ENCODE data around the gene MAT2A. TPM values are rescaled to one million over a fixed set of nuclear protein-coding genes. Genes with fewer than 3 reads are reported as not detected.
A peak's percentile ranks its signal among the peaks of the same experiment; 100 is the strongest.

MAT2A gene
- total RNA-seq, 2 experiments from 2014 or later: 196 to 208 TPM

DNA sequence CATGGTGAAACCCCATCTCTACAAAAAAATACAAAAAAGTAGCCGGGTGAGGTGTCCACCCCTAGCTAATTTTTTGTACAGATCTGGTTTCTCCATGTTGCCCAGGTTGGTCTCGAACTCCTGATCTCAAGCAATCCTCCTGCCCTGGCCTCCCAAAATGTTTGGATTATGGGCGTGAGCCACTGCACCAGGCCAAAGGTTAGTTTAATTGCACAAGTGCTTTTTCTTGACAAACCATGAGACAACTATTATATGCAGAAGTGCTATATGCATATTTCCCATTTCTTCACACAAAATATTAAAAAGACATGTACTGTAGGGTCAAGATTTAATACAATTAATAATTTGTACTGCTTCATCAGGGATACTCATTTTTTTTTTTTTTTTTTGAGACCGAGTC lies 27.3 kb downstream of the MAT2A start:
- ChIA-PET POLR2A (interaction anchor here (0.6 to 1.1 kb wide), 2 partner anchors 27 to 129 kb away, joined by 3 read pairs; partner anchors contain the start of gene MAT2A), CTCF (no interaction called here)
- H3K27ac Mint-ChIP-seq: no peak overlapping the region
- H3K36me3 Mint-ChIP-seq: no peaks in the 10 kb centered on the region
- H3K9me3 Mint-ChIP-seq: no peaks in the 10 kb centered on the region
- H3K27me3 Mint-ChIP-seq: no peaks in the 10 kb centered on the region
- DNase-seq: no peak
- no peak overlapping the region for H3K4me3 Mint-ChIP-seq
- intact Hi-C loops (cut with micrococcal nuclease): no loop called here
- H3K4me1 Mint-ChIP-seq (ENCODE audit: low read depth): peaks cover 9% of the 10 kb centered on the region

DNA sequence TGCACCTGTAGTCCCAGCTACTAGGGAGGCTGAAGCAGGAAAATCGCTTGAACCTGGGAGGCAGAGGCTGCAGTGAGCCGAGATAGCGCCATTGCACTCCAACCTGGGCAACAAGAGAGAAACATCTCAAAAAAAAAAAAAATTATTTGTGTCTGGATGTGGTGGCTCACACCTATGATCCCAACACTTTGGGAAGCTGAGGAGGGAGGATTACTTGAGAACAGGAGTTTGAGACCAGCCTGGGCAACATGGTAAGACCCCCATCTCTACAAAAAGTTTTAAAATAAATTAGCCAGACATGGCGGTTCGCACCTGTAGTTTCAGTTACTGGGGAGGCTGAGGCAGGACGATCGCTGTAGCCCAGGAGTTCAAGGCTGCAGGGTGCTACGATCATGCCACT lies 36.8 kb downstream of the MAT2A start:
- peaks cover 7% of the 10 kb centered on the region for H3K36me3 Mint-ChIP-seq
- H3K9me3 Mint-ChIP-seq: no peaks in the 10 kb centered on the region
- CTCF ChIA-PET: interaction anchor here (0.9 to 1.4 kb wide), 2 partner anchors 23 to 25 kb away, joined by 3 read pairs; no protein-coding TSS in a partner anchor
- no peak overlapping the region for H3K4me3 Mint-ChIP-seq
- no peak for DNase-seq
- H3K4me1 Mint-ChIP-seq (ENCODE audit: low read depth): peaks cover 22% of the 10 kb centered on the region
- H3K27me3 Mint-ChIP-seq: no peaks in the 10 kb centered on the region
- H3K27ac Mint-ChIP-seq: no peak overlapping the region
- POLR2A ChIA-PET: no interaction called here
- intact Hi-C loops (cut with micrococcal nuclease): no loop called here

DNA sequence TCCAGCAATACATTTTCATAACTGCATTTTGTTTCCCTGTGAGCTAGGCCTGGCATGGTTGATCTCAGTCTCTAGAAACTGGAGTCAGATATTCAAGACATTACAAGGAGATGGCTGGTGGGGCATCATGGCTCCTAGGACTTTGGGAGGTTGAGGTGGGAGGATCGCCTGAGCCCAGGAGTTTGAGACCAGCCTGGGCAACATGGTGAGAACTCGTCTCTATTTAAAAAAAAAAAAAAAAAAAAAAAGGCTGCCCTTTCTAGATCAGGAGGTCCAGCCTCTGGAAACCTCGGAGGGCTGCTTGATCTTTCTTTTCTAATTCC lies 38.1 kb downstream of the MAT2A start:
- ChIA-PET CTCF (interaction anchor here (1.1 to 1.9 kb wide), 3 partner anchors 18 to 61 kb away, joined by 3 to 10 read pairs (median 6); partner anchors contain the start of gene RNF181), POLR2A (interaction anchor here (0.5 to 3.1 kb wide), 8 partner anchors 10 to 249 kb away, joined by 3 to 20 read pairs (median 4); partner anchors contain the start of genes MAT2A, RNF181, SH2D6 and TGOLN2)
- Mint-ChIP-seq H3K36me3 (peaks cover 14% of the 10 kb centered on the region), H3K4me1 (ENCODE audit: low read depth) (peaks cover 26% of the 10 kb centered on the region), H3K27me3 (no peaks in the 10 kb centered on the region), H3K4me3 (peak overlapping the region; percentile 95), H3K9me3 (no peaks in the 10 kb centered on the region), H3K27ac (peak overlapping the region; percentile 87)
- intact Hi-C loops (cut with micrococcal nuclease): loop anchor here (1.0 kb wide), 1 partner anchor 16 kb away; the partner anchor contains the start of gene GGCX
- no peak for DNase-seq

DNA sequence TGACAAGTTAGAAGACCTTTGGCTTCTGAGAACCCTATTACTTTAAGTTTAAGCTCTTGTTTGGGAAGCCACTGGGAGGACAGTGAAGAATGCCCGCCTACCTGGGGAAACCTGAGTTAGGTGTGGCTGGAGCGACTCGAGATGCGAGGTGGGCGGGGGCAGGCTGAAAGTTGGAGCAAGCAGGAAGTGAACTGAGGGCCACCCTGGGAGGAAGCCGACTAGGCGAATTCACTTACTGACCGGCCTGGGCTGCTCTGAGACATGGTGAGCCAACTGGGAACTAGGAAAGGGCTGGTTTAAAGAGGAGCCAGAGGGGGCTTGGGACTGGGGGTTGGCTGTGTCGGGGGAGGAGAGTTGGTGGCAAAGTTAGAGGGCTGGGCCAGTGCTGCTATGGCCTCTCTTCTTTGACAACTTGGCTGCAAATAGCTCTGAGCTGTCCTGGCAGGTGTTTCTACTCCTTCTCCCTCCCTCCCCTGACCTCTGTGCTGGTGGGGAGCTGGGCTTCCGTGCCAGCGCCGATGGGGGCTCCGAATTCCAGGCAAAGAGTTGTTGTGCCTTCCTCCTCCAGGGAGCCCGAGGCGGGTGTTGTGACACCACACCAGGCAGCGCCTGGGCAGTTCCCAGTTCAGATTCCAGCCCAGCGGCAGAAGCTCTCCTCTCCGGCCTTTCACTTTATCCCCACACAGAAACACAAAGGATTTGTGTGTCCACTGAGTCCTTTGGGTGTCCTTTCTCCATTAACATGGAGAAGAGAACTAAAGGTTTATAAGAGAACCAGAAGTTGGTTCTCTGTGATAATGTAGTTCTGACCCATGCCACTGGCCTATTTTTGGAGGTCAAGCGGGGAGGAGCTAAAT lies 38.6 kb downstream of the MAT2A start, which contains the start of gene VAMP8:
Gene VAMP8 (plus strand): TSS at position 201 of the 857 bp plus-strand sequence. CDS start 61 bp downstream, at position 262.
- intact Hi-C loops (cut with micrococcal nuclease): loop anchor here (1.0 to 2.0 kb wide), 2 partner anchors 16 to 17 kb away; partner anchors contain the start of genes GGCX and RNF181
- Mint-ChIP-seq H3K9me3 (no peaks in the 10 kb centered on the region), H3K4me1 (ENCODE audit: low read depth) (peaks cover 28% of the 10 kb centered on the region), H3K27me3 (no peaks in the 10 kb centered on the region), H3K4me3 (peak within 1 kb of the TSS; percentile 95), H3K27ac (peak within 1 kb of the TSS; percentile 87), H3K36me3 (peaks cover 15% of the 10 kb centered on the region)
- POLR2A ChIA-PET: interaction anchor here (0.5 to 3.1 kb wide), 11 partner anchors 10 to 250 kb away, joined by 3 to 20 read pairs (median 5); partner anchors contain the start of genes GGCX, MAT2A, RNF181 and SH2D6
- peak; percentile 83 for DNase-seq
- CTCF ChIA-PET: interaction anchor here (0.8 to 2.2 kb wide), 6 partner anchors 17 to 157 kb away, joined by 3 to 10 read pairs (median 5); partner anchors contain the start of gene RNF181

DNA sequence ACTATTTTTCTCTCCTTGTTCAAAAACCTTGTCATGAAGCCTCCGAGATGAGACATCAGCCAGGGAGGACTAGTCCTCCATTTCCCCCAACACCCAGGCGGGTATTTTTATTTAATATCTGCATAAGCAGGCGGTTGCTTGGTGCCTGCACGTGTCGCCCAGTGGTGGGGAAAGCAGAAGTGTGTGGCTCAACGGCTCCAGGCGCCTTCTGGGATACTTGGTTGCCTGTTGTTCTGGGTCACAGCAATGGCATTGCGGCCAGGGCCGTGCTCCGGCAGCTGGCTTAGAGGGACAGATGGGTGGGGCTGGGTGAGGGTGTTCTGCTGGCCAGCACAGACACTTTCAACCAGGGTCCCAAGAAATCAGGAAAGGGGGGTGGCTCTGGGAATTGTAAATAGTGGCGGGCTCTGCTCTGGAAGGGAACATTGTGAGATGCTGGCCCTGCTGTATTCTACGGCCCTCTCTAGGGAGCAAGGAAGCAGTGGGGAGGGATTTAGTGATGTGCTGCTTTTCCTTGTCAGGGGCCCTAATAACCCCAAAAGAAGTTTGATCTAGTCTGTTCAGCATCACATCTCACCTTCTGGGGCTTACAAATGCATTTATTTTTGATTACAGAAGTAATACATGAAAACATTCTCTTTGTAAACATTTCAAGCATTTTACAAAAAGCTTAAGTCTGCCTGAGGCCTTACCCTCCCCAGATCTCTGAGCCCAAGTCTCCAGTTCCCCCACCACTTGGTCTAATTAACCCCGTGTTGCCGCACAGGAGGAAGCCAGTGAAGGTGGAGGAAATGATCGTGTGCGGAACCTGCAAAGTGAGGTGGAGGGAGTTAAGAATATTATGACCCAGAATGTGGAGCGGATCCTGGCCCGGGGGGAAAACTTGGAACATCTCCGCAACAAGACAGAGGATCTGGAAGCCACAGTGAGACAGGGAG lies 39.5 kb downstream of the MAT2A start:
- H3K4me1 Mint-ChIP-seq (ENCODE audit: low read depth): peaks cover 35% of the 10 kb centered on the region
- intact Hi-C loops (cut with micrococcal nuclease): loop anchor here (2.0 kb wide), 1 partner anchor 16 kb away; the partner anchor contains the start of gene RNF181
- H3K36me3 Mint-ChIP-seq: peaks cover 16% of the 10 kb centered on the region
- no peaks in the 10 kb centered on the region for H3K9me3 Mint-ChIP-seq
- ChIA-PET POLR2A (interaction anchor here (0.6 to 3.1 kb wide), 10 partner anchors 9 to 251 kb away, joined by 3 to 20 read pairs (median 5); partner anchors contain the start of genes GGCX, MAT2A, RNF181 and SH2D6), CTCF (interaction anchor here (0.8 to 2.2 kb wide), 8 partner anchors 16 to 158 kb away, joined by 3 to 10 read pairs (median 4); partner anchors contain the start of genes RNF181 and TMEM150A)
- H3K4me3 Mint-ChIP-seq: peak overlapping the region; percentile 95
- no peaks in the 10 kb centered on the region for H3K27me3 Mint-ChIP-seq
- peak; percentile 44 for DNase-seq
- peak overlapping the region; percentile 87 for H3K27ac Mint-ChIP-seq

DNA sequence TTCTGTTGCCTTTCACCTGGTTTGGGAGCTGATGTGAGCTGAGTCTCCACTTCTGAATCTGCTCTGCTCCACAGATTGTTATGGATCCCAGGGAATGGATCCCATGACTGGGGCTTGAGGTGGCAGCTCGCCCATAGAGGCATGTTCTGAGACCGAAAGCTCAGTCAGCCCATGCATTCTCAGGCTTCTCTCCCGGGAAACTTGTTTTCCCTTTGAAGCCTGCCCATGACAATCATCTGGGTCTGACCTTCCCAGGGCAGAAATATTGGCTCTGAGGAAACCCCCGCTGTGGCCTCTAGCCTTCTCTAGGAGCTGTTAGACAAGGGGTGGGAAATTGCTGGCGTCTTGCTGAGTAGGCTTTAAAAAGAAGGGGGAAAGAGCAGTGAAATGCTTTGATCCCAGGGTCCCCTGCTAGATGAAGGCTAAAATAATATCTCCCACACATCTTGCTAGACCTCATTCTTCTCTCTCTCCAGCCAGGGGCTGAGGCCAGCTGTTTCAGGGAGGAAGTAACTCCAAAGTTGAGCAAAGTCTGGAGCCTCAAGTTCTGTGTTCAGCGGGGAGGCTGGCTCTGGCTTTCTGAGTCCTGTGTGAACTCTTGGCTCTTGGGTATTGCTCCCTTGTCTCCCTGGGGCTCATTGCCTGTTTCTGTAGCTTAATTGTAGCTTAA lies 40.4 kb downstream of the MAT2A start:
- DNase-seq: no peak
- Mint-ChIP-seq H3K9me3 (no peaks in the 10 kb centered on the region), H3K4me3 (peak overlapping the region; percentile 95), H3K27me3 (no peaks in the 10 kb centered on the region), H3K4me1 (ENCODE audit: low read depth) (peaks cover 39% of the 10 kb centered on the region), H3K36me3 (peaks cover 17% of the 10 kb centered on the region), H3K27ac (peak overlapping the region; percentile 87)
- ChIA-PET CTCF (interaction anchor here (0.9 to 2.2 kb wide), 3 partner anchors 23 to 159 kb away, joined by 3 to 7 read pairs (median 3); partner anchors contain the start of gene TMEM150A), POLR2A (interaction anchor here (0.5 to 3.1 kb wide), 6 partner anchors 16 to 161 kb away, joined by 3 to 20 read pairs (median 4); partner anchors contain the start of genes GGCX, RNF181 and SH2D6)
- intact Hi-C loops (cut with micrococcal nuclease): loop anchor here (2.0 kb wide), 1 partner anchor 15 kb away; the partner anchor contains the start of gene RNF181

DNA sequence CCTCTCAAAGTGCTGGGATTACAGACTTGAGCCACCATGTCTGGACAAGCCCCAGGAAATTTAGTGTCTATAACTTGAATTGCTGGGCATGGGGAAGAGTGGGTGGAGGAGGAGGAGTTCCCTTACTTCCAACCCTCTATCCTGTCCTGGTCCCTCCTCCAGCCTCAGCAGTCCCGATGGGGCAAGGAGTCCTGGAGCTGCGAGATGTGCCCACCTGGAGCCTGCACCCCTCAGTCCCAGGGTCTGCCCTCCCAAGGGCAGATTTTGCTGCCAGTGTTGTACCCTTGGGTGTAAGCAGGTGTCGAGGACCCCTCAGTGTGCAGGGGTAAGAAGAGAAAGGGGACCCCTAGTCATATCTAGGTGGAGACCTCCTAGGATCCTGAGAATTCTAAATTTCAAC lies 41.2 kb downstream of the MAT2A start:
- H3K27ac Mint-ChIP-seq: no peak overlapping the region

DNA sequence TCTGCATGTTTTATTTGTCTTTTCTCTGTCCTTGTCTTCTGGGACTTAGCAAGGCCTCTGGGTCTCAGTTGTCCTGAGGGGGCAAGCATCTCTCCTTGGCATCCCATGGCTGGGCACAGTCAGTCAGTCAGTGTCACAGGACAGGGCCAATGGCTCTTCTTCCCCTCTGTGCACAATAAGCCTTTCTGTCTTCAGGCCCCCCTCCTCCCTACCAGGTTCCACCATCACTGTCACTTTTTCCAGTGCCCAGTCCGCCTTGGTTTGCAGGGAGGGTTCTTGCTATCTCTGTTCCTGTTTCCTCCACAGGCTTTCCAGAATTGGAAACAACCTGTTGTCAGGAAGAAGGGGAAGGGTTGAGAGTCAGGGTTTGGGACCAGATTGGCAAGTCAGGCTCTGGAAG lies 43.5 kb downstream of the MAT2A start:
- H3K27ac Mint-ChIP-seq: peak overlapping the region; percentile 2
- peaks cover 50% of the 10 kb centered on the region for H3K4me1 Mint-ChIP-seq (ENCODE audit: low read depth)
- DNase-seq: no peak
- no peaks in the 10 kb centered on the region for H3K9me3 Mint-ChIP-seq
- POLR2A ChIA-PET: interaction anchor here (1.0 kb wide), 1 partner anchor 11 kb away, joined by 3 read pairs; no protein-coding TSS in a partner anchor
- H3K36me3 Mint-ChIP-seq: peaks cover 17% of the 10 kb centered on the region
- no peaks in the 10 kb centered on the region for H3K27me3 Mint-ChIP-seq
- intact Hi-C loops (cut with micrococcal nuclease): no loop called here
- no peak overlapping the region for H3K4me3 Mint-ChIP-seq
- CTCF ChIA-PET: no interaction called here

More for the DNA sequence above, 41.2 kb downstream of the MAT2A start:
- POLR2A ChIA-PET: interaction anchor here (0.5 to 1.5 kb wide), 2 partner anchors 36 to 41 kb away, joined by 3 read pairs; no protein-coding TSS in a partner anchor
- CTCF ChIA-PET: no interaction called here
- Mint-ChIP-seq H3K27me3 (no peaks in the 10 kb centered on the region), H3K36me3 (peaks cover 17% of the 10 kb centered on the region), H3K9me3 (no peaks in the 10 kb centered on the region), H3K4me1 (ENCODE audit: low read depth) (peaks cover 43% of the 10 kb centered on the region), H3K4me3 (no peak overlapping the region)
- intact Hi-C loops (cut with micrococcal nuclease): no loop called here
- no peak for DNase-seq

DNA sequence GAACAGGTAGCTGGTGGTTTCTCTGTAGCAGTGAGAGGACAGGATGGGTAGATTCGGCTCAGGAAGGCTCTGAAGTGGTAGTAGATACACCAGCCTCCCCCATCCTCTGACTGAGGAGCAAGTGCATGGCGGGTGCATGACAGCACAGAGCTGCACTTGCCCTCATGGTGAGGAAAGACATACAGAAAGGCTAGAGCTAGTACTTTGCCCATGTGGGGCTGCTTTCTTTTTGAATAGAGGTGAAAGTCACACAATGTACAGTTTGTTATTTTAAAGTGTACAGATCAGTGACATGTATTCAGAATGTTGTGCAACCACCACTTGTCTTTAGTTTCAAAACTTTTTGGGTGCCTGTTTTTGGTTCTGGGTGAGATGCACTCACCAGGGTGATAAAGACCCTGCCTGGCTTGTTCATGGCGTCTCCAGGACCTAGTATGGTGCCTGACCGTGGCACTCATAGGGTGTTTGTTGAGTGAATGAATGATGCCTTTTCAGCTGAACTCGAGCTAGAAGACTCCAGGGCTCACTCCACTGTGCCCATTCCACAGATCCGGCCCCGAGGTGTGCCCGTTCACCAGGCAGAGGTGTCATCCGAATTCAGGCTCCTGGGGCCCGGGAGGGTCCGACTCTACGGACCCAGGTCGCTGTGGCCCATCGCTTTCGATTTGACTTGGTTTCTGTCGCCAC lies 44.8 kb downstream of the MAT2A start:
- CTCF ChIA-PET: interaction anchor here (1.0 to 2.6 kb wide), 3 partner anchors 12 to 37 kb away, joined by 3 to 10 read pairs (median 3); partner anchors contain the start of genes GGCX and RNF181
- peak; percentile 64 for DNase-seq
- H3K36me3 Mint-ChIP-seq: peaks cover 17% of the 10 kb centered on the region
- H3K4me3 Mint-ChIP-seq: peak overlapping the region; percentile 82
- intact Hi-C loops (cut with micrococcal nuclease): loop anchor here (2.0 kb wide), 2 partner anchors 17 to 29 kb away; partner anchors contain the start of gene C2orf68
- H3K27me3 Mint-ChIP-seq: no peaks in the 10 kb centered on the region
- H3K27ac Mint-ChIP-seq: peak overlapping the region; percentile 83
- no peaks in the 10 kb centered on the region for H3K9me3 Mint-ChIP-seq
- H3K4me1 Mint-ChIP-seq (ENCODE audit: low read depth): peaks cover 48% of the 10 kb centered on the region
- POLR2A ChIA-PET: interaction anchor here (0.9 to 3.4 kb wide), 4 partner anchors 12 to 229 kb away, joined by 3 to 19 read pairs (median 4); partner anchors contain the start of genes C2orf68, ELMOD3, MAT2A and RETSAT

DNA sequence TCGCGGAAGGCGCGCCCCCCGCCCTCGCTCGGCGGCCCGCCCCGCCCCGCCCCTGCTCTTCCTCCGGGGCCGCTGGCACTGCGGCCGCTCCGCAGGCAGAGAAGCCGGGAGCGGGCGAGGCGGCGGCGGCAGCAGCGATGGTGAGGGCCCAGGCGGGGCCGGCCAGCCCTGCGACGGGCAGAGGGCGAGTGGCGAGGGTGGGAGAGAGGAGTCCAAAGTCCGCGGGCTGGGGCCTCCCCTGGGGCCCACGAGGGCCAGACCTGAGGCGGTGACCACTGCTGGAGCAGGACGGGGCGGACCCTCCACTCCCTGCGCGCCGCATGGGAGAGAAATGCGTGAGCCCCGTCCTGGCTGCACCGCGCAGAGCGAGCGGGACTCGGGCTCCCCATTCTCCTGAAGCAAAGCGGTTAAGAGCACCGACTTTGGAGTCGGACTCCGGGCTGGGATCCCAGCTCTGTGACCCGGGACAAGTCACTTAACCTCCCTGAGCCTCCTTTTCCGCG lies 45.4 kb downstream of the MAT2A start, which contains the start of gene VAMP5:
Gene VAMP5 (plus strand): TSS at position 78 of the 503 bp plus-strand sequence. CDS start 60 bp downstream, at position 138.
- H3K27ac Mint-ChIP-seq: peak within 1 kb of the TSS; percentile 91
- ChIA-PET CTCF (interaction anchor here (0.6 to 2.6 kb wide), 4 partner anchors 11 to 59 kb away, joined by 3 to 10 read pairs (median 3); partner anchors contain the start of genes GGCX and RNF181), POLR2A (interaction anchor here (1.5 to 3.4 kb wide), 2 partner anchors 11 to 46 kb away, joined by 4 to 19 read pairs; partner anchors contain the start of genes MAT2A and RNF181)
- DNase-seq: peak; percentile 25
- peaks cover 15% of the 10 kb centered on the region for H3K36me3 Mint-ChIP-seq
- intact Hi-C loops (cut with micrococcal nuclease): loop anchor here (2.0 kb wide), 2 partner anchors 16 to 28 kb away; partner anchors contain the start of gene C2orf68
- H3K27me3 Mint-ChIP-seq: no peaks in the 10 kb centered on the region
- peaks cover 42% of the 10 kb centered on the region for H3K4me1 Mint-ChIP-seq (ENCODE audit: low read depth)
- no peaks in the 10 kb centered on the region for H3K9me3 Mint-ChIP-seq
- H3K4me3 Mint-ChIP-seq: peak within 1 kb of the TSS; percentile 82
